ENCODE results near the gene PADI1. TPM values are rescaled to one million over a fixed set of nuclear protein-coding genes. Genes with fewer than 3 reads are reported as not detected.

PADI1 gene
- total and polyA plus RNA-seq, 2 donors (not counting 1 experiment from before 2014, with no cell fraction given): not detected

DNA sequence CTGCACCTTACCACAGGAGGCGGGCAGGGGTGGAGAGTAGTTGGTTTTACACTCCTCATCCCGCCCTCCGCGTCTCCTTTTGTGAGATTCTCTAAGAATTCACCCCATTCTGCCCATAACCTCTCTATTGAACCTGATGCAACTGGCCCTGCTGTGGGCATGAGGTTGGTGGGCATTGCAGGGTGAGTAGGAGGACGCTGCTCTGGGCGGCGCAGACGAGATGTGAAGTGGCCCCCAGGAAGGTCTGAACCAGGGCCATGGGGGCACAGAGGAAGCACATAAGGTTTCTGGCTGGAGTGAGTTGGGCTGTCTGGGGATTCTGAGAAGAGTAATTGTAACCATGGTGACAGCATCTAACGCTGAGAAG lies 8.8 kb downstream of the PADI1 start:
- intact Hi-C loops (cut with micrococcal nuclease): no loop called here
- Histone ChIP-seq H3K9ac (ENCODE audit: low read length) (no peak overlapping the region), H3K36me3 (replicated peaks in 1 of 2; ENCODE audit: control extremely low read depth in 1 of 2, control insufficient read depth in 1 of 2, extremely low read depth in 1 of 2, insufficient read depth in 2 of 2, low read length in 1 of 2) (no peaks in the 10 kb centered on the region), H2AFZ (ENCODE audit: insufficient read depth, low read depth, low read length, poor library complexity, severe bottlenecking) (no peak overlapping the region), H3K27ac (ENCODE audit: low read length in 2 of 2) (no peak overlapping the region), H3K79me2 (ENCODE audit: control insufficient read depth, insufficient read depth, low read length) (no peaks in the 10 kb centered on the region), H3K9me3 (ENCODE audit: control extremely low read depth in 1 of 3, control insufficient read depth in 2 of 3, insufficient read depth in 1 of 3, low read length in 2 of 3) (no peaks in the 10 kb centered on the region), H4K20me1 (ENCODE audit: control insufficient read depth, insufficient read depth, low read length, poor library complexity, severe bottlenecking) (no peaks in the 10 kb centered on the region), H3K4me3 (ENCODE audit: control extremely low read depth in 1 of 5, extremely low read depth in 1 of 5, insufficient read depth in 1 of 5, low read depth in 2 of 5, low read length in 4 of 5) (no peak overlapping the region), H3K4me2 (replicated peaks; ENCODE audit: low read depth, low read length, poor library complexity, severe bottlenecking) (no peak overlapping the region), H3K27me3 (replicated peaks in 1 of 4; ENCODE audit: control extremely low read depth in 1 of 4, control insufficient read depth in 3 of 4, insufficient read depth in 4 of 4, low read length in 3 of 4) (peaks cover 0 to 23% (median 4%) of the 10 kb centered on the region in 4 experiments), H3K4me1 (ENCODE audit: control insufficient read depth in 2 of 2, insufficient read depth in 2 of 2, low read length in 2 of 2) (peaks cover 10 to 14% of the 10 kb centered on the region in 2 donors)
- CTCF ChIA-PET: interaction anchor here (0.9 kb wide), 1 partner anchor 24 kb away, joined by 3 read pairs; no protein-coding TSS in a partner anchor
- Mint-ChIP-seq H3K9me3 (ENCODE audit: insufficient read depth) (no peaks in the 10 kb centered on the region), H3K4me1 (peaks cover 21% of the 10 kb centered on the region), H3K27me3 (peaks cover 36% of the 10 kb centered on the region), H3K4me3 (no peak overlapping the region), H3K27ac (no peak overlapping the region)
- POLR2A ChIA-PET: no interaction called here
- DNase-seq: no peak
- WGBS (ENCODE audit: insufficient coverage): 92% methylated on average over 4 of the region's 9 CpGs
- no peak for ATAC-seq (ENCODE audit: low read depth)
- TF ChIP-seq CTCF (IDR thresholded peaks at IDR 0.05): no peak
- TF ChIP-seq EZH2 (IDR thresholded peaks at IDR 0.05; ENCODE audit: borderline replicate concordance, insufficient read depth, low read depth, low read length, poor library complexity, severe bottlenecking): no peak

- Histone ChIP-seq H3K4me2 (replicated peaks; ENCODE audit: low read depth, low read length, poor library complexity, severe bottlenecking) (no peak overlapping the region), H2AFZ (ENCODE audit: insufficient read depth, low read depth, low read length, poor library complexity, severe bottlenecking) (no peak overlapping the region), H3K9me3 (ENCODE audit: control extremely low read depth in 1 of 3, control insufficient read depth in 2 of 3, insufficient read depth in 1 of 3, low read length in 2 of 3) (no peaks in the 10 kb centered on the region), H3K27me3 (replicated peaks in 1 of 4; ENCODE audit: control extremely low read depth in 1 of 4, control insufficient read depth in 3 of 4, insufficient read depth in 4 of 4, low read length in 3 of 4) (peaks cover 0 to 26% (median 4%) of the 10 kb centered on the region in 4 experiments), H3K4me3 (ENCODE audit: control extremely low read depth in 1 of 5, extremely low read depth in 1 of 5, insufficient read depth in 1 of 5, low read depth in 2 of 5, low read length in 4 of 5) (no peak overlapping the region), H3K9ac (ENCODE audit: low read length) (no peak overlapping the region), H3K27ac (ENCODE audit: low read length in 2 of 2) (no peak overlapping the region), H3K4me1 (ENCODE audit: control insufficient read depth in 2 of 2, insufficient read depth in 2 of 2, low read length in 2 of 2) (peaks cover 10 to 14% of the 10 kb centered on the region in 2 donors), H3K79me2 (ENCODE audit: control insufficient read depth, insufficient read depth, low read length) (no peaks in the 10 kb centered on the region), H4K20me1 (ENCODE audit: control insufficient read depth, insufficient read depth, low read length, poor library complexity, severe bottlenecking) (no peaks in the 10 kb centered on the region), H3K36me3 (replicated peaks in 1 of 2; ENCODE audit: control extremely low read depth in 1 of 2, control insufficient read depth in 1 of 2, extremely low read depth in 1 of 2, insufficient read depth in 2 of 2, low read length in 1 of 2) (no peaks in the 10 kb centered on the region)
- Mint-ChIP-seq H3K27me3 (peaks cover 36% of the 10 kb centered on the region), H3K9me3 (ENCODE audit: insufficient read depth) (no peaks in the 10 kb centered on the region), H3K4me3 (no peak overlapping the region), H3K4me1 (peaks cover 17% of the 10 kb centered on the region), H3K27ac (no peak overlapping the region)
- TF ChIP-seq CTCF (IDR thresholded peaks at IDR 0.05): no peak
- TF ChIP-seq EZH2 (IDR thresholded peaks at IDR 0.05; ENCODE audit: borderline replicate concordance, insufficient read depth, low read depth, low read length, poor library complexity, severe bottlenecking): no peak
- DNase-seq (no peak), ATAC-seq (ENCODE audit: low read depth) (peak; percentile 51)
- ChIA-PET POLR2A (no interaction called here), CTCF (no interaction called here)
- intact Hi-C loops (cut with micrococcal nuclease): no loop called here
- WGBS (ENCODE audit: insufficient coverage): 96% methylated on average over 3 of the region's 5 CpGs
These were observed 10.1 kb downstream of the PADI1 start for GRCh38 chr1:17214876-17215544.

Data from B cell (primary cell).